GM23338 (cell line): ENCODE measurements around the gene RFX2. TPM values are rescaled to one million over a fixed set of nuclear protein-coding genes. Genes with fewer than 3 reads are reported as not detected.

Source experiments
- ATAC-seq: fragments of 200-7000 bp; cut with Tn5 transposase; 3 replicates; pipeline ENCODE4 v1.9.1; 2020
- DNase-seq: peaks from one replicate; pipeline ENCODE4 v3.0.0-alpha.2; 2015; ENCODE audit warnings: low spot score
- H2AFZ ChIP-seq: fragments of 200-600 bp; sonication (generic); 2 replicates; pipeline ENCODE4 v1.8.0; 2016; ENCODE audit warnings: antibody characterized with exemption, mild to moderate bottlenecking, moderate library complexity
- H3F3A ChIP-seq: fragments of 200-600 bp; sonication (generic); replicated peaks from 2 replicates; pipeline ENCODE4 v1.8.0; 2017; ENCODE audit warnings: antibody characterized with exemption, mixed run types, low read depth
- H3K27ac ChIP-seq: fragments of 200-600 bp; sonication (generic); 2 replicates; pipeline ENCODE4 v1.6.1; 2016; ENCODE audit warnings: low read depth
- H3K27me3 ChIP-seq: fragments of 200-600 bp; sonication (generic); 2 replicates; pipeline ENCODE4 v1.8.0; 2016; ENCODE audit warnings: mild to moderate bottlenecking, mixed run types, moderate library complexity; ENCODE audit not compliant: insufficient read depth
- H3K36me3 ChIP-seq: fragments of 200-600 bp; sonication (generic); 2 replicates; pipeline ENCODE4 v1.8.0; 2016; ENCODE audit warnings: mild to moderate bottlenecking; ENCODE audit not compliant: insufficient read depth
- H3K4me1 ChIP-seq: fragments of 200-600 bp; sonication (generic); 2 replicates; pipeline ENCODE4 v1.8.0; 2016; ENCODE audit warnings: mild to moderate bottlenecking, moderate library complexity; ENCODE audit not compliant: insufficient read depth
- H3K4me2 ChIP-seq: fragments of 200-600 bp; sonication (generic); 2 replicates; pipeline ENCODE4 v1.7.1; 2017; ENCODE audit warnings: mixed run types
- H3K4me3 ChIP-seq: fragments of 200-600 bp; sonication (generic); 2 replicates; pipeline ENCODE4 v1.6.1; 2016; ENCODE audit warnings: mixed run types
- H3K79me2 ChIP-seq: fragments of 200-600 bp; sonication (generic); replicated peaks from 2 replicates; pipeline ENCODE4 v1.8.0; 2017; ENCODE audit warnings: mild to moderate bottlenecking; ENCODE audit not compliant: insufficient read depth
- H3K9me2 ChIP-seq: fragments of 200-600 bp; sonication (generic); 2 replicates; pipeline ENCODE4 v1.8.0; 2017; ENCODE audit not compliant: insufficient read depth
- H4K20me1 ChIP-seq: fragments of 200-600 bp; sonication (generic); replicated peaks from 2 replicates; pipeline ENCODE4 v1.8.0; 2017; ENCODE audit warnings: mild to moderate bottlenecking; ENCODE audit not compliant: insufficient read depth
- H3K27ac Mint-ChIP-seq: 2 replicates; pipeline ENCODE4 v1.8.0; 2020; ENCODE audit warnings: inconsistent platforms, mild to moderate bottlenecking, moderate library complexity, mixed read lengths
- H3K27me3 Mint-ChIP-seq: 3 replicates; pipeline ENCODE4 v1.8.0; 2022; ENCODE audit warnings: low read depth, mild to moderate bottlenecking, moderate library complexity, mixed read lengths, inconsistent platforms; ENCODE audit not compliant: insufficient read depth, poor library complexity
- H3K36me3 Mint-ChIP-seq: 3 replicates; pipeline ENCODE4 v1.8.0; 2021; ENCODE audit warnings: low read depth, mild to moderate bottlenecking, inconsistent platforms, moderate library complexity, mixed read lengths
- H3K4me1 Mint-ChIP-seq: 3 replicates; pipeline ENCODE4 v1.8.0; 2020; ENCODE audit warnings: mild to moderate bottlenecking, inconsistent platforms, mixed read lengths
- H3K4me3 Mint-ChIP-seq: 3 replicates; pipeline ENCODE4 v1.8.0; 2021; ENCODE audit warnings: moderate library complexity, mild to moderate bottlenecking, inconsistent platforms, mixed read lengths
- H3K9me3 Mint-ChIP-seq: 3 replicates; pipeline ENCODE4 v1.8.0; 2020; ENCODE audit warnings: moderate library complexity, mild to moderate bottlenecking, inconsistent platforms, mixed read lengths
- CREB1 ChIP-seq: fragments of 250-450 bp; sonication (Bioruptor Pico); IDR thresholded peaks from 2 replicates; pipeline ENCODE4 v1.5.0; 2020; ENCODE audit warnings: low read depth, mild to moderate bottlenecking, moderate library complexity
- CTCF ChIP-seq, 2 experiments: fragments of 200-600 bp in 1 of 2; sonication (generic) in 1 of 2; conservative IDR thresholded peaks; 2 replicates each; pipeline versions ENCODE4 v1.5.1 to v1.6.1; 2016 to 2017; ENCODE audit warnings: antibody characterized with exemption in 2 of 2, low read depth in 2 of 2, mild to moderate bottlenecking in 2 of 2, moderate library complexity in 1 of 2
- ETS1 ChIP-seq: IDR thresholded peaks from 2 replicates; pipeline ENCODE4 v1.6.1; 2016; ENCODE audit warnings: antibody characterized with exemption
- EZH2 ChIP-seq: fragments of 200-600 bp; sonication (generic); IDR thresholded peaks from one replicate; pipeline ENCODE4 v1.8.0; 2017; ENCODE audit warnings: antibody characterized with exemption, mild to moderate bottlenecking, low read depth; ENCODE audit not compliant: unreplicated experiment
- EZH2phosphoT487 ChIP-seq: fragments of 200-600 bp; sonication (generic); IDR thresholded peaks from one replicate; pipeline ENCODE4 v1.8.1; 2018; ENCODE audit warnings: antibody characterized with exemption; ENCODE audit not compliant: unreplicated experiment
- JUNB ChIP-seq: IDR thresholded peaks from one replicate; pipeline ENCODE4 v1.6.1; 2016; ENCODE audit warnings: antibody characterized with exemption; ENCODE audit not compliant: unreplicated experiment
- NANOG ChIP-seq: IDR thresholded peaks from 2 replicates; pipeline ENCODE4 v1.6.1; 2016; ENCODE audit warnings: antibody characterized with exemption, borderline replicate concordance
- POLR2AphosphoS5 ChIP-seq: IDR thresholded peaks from 2 replicates; pipeline ENCODE4 v1.6.1; 2016; ENCODE audit warnings: antibody characterized with exemption, low read depth
- REST ChIP-seq: IDR thresholded peaks from one replicate; pipeline ENCODE4 v1.6.1; 2018; ENCODE audit warnings: antibody characterized with exemption; ENCODE audit not compliant: unreplicated experiment
- STAT1 ChIP-seq: IDR thresholded peaks from one replicate; pipeline ENCODE4 v1.6.1; 2016; ENCODE audit warnings: antibody characterized with exemption; ENCODE audit not compliant: unreplicated experiment
- ZNF114 ChIP-seq: fragments of 250-450 bp; sonication (Bioruptor Pico); IDR thresholded peaks from 2 replicates; pipeline ENCODE4 v1.5.0; 2020; ENCODE audit warnings: mild to moderate bottlenecking, moderate library complexity
- ZNF331 ChIP-seq: fragments of 250-450 bp; sonication (Bioruptor Pico); IDR thresholded peaks from 2 replicates; pipeline ENCODE4 v1.5.0; 2020; ENCODE audit warnings: low read depth, mild to moderate bottlenecking, moderate library complexity
- ZNF462 ChIP-seq: fragments of 250-450 bp; sonication (Bioruptor Pico); IDR thresholded peaks from 2 replicates; pipeline ENCODE4 v1.5.0; 2020; ENCODE audit warnings: mild to moderate bottlenecking, moderate library complexity
- polyA plus RNA-seq: library from polyadenylated mRNA; unstranded; fragments of >200 nt; fragmentation: Nextera tagmentation; extraction: Ambion mirVana; gene quantifications from 2 replicates; pipeline ENCODE4 v1.2.1, GENCODE V29; 2016
- total RNA-seq: library from RNA; depleted of rRNA; stranded (reverse); fragments of >200 nt; shearing (Covaris generic); gene quantifications from 2 replicates; pipeline ENCODE4 v1.2.3, GENCODE V29; 2014

Gene RFX2
- total and polyA plus RNA-seq, 2 experiments from 2014 or later: 4.6 to 13.0 TPM

- H3K36me3 ChIP-seq: no peaks in the 10 kb centered on the region
- ATAC-seq: no peak
- no peak overlapping the region for H3K4me3 Mint-ChIP-seq
- peaks cover 4% of the 10 kb centered on the region for H3K27me3 Mint-ChIP-seq
- no peaks in the 10 kb centered on the region for H3K36me3 Mint-ChIP-seq
- no peak overlapping the region for H3K4me3 ChIP-seq
- H2AFZ ChIP-seq: no peak overlapping the region
- no peaks in the 10 kb centered on the region for H3K9me2 ChIP-seq
- no peak overlapping the region for H3K27ac ChIP-seq
- no peak overlapping the region for H3K27ac Mint-ChIP-seq
- peaks cover 3% of the 10 kb centered on the region; the same call in 1 of the 3 replicates for H3K4me1 Mint-ChIP-seq
- H3F3A ChIP-seq: no peaks in the 10 kb centered on the region
- TF ChIP-seq EZH2: no peak
- TF ChIP-seq ZNF331 (CRISPR knock-in tag): no peak
- no peak for TF ChIP-seq NANOG
- no peak for TF ChIP-seq REST
- TF ChIP-seq ZNF462 (CRISPR knock-in tag): no peak
- TF ChIP-seq ETS1: no peak
- TF ChIP-seq ZNF114 (CRISPR knock-in tag): no peak
- no peak for TF ChIP-seq JUNB
- no peak for TF ChIP-seq POLR2AphosphoS5
- TF ChIP-seq CREB1 (CRISPR knock-in tag): no peak
- no peak for TF ChIP-seq EZH2phosphoT487
- TF ChIP-seq STAT1: no peak
- no peak for TF ChIP-seq CTCF (conservative IDR thresholded peaks at IDR 0.05; ENCODE audit: low read depth in 2 of 2)
- no peak for DNase-seq
- no peaks in the 10 kb centered on the region for H3K79me2 ChIP-seq
- H3K9me3 Mint-ChIP-seq: no peaks in the 10 kb centered on the region
- no peak overlapping the region for H3K4me2 ChIP-seq
- H3K27me3 ChIP-seq: no peaks in the 10 kb centered on the region
- H4K20me1 ChIP-seq: no peaks in the 10 kb centered on the region
- no peaks in the 10 kb centered on the region; the same call in 1 of the 2 replicates for H3K4me1 ChIP-seq
Observed at GRCh38 chr19:6020166-6020882, 90.0 kb downstream of the RFX2 start.
